Left renal pelvis (tissue), 4 donors: ENCODE measurements around the gene L1CAM. TPM values are rescaled to one million over a fixed set of nuclear protein-coding genes. Genes with fewer than 3 reads are reported as not detected.

ENCODE experiments used
- DNase-seq, 4 donors: peaks; one replicate each; pipeline ENCODE4 v3.0.0-alpha.2; 2013; ENCODE audit warnings: low read depth in 4 of 4, low spot score in 3 of 4
- polyA plus RNA-seq, 4 donors: library from polyadenylated mRNA; unstranded; fragments of 120-200 nt; gene quantifications; one replicate each; pipeline ENCODE4 v1.2.1, GENCODE V29; 2013; ENCODE audit not compliant: insufficient read length in 4 of 4

Gene L1CAM
- 10 to 100 TPM in 3 of 4 donors, 1 to 10 TPM in 1; 1.9 to 67.6 (median 44.6) TPM for polyA plus RNA-seq

- no peak for DNase-seq
Measured at GRCh38 chrX:153885968-153886903, at the start of gene L1CAM. TSS of gene L1CAM (minus strand) at chrX:153886173. CDS start at chrX:153875836, 10,337 bp downstream.

- DNase-seq = no peak
Measured at GRCh38 chrX:153935326-153935851, 49.4 kb upstream of the L1CAM start.

- no peak for DNase-seq
Measured at GRCh38 chrX:153934762-153935325, 48.9 kb upstream of the L1CAM start, which contains the start of gene NAA10. TSS of gene NAA10 (minus strand) at chrX:153935037. CDS start at chrX:153934904, 133 bp downstream.

GRCh38 chrX:153934148-153934761 is 48.3 kb upstream of the L1CAM start:
- DNase-seq = no peak

GRCh38 chrX:153933748-153934147 is 47.8 kb upstream of the L1CAM start:
- DNase-seq = no peak

GRCh38 chrX:153932220-153932915 is 46.4 kb upstream of the L1CAM start:
- no peak for DNase-seq

GRCh38 chrX:153931748-153932147 is 45.8 kb upstream of the L1CAM start:
- DNase-seq = no peak

GRCh38 chrX:153931151-153931550 is 45.2 kb upstream of the L1CAM start:
- no peak for DNase-seq

- no peak for DNase-seq
Measured at GRCh38 chrX:153930011-153930910, 44.3 kb upstream of the L1CAM start.

- DNase-seq = no peak
Measured at GRCh38 chrX:153929576-153929975, 43.6 kb upstream of the L1CAM start.

GRCh38 chrX:153928846-153929245 is 42.9 kb upstream of the L1CAM start:
- no peak for DNase-seq

GRCh38 chrX:153927922-153928760 is 42.2 kb upstream of the L1CAM start:
- peak; percentile 75 to 88 (median 83) for DNase-seq

GRCh38 chrX:153927672-153927921 is 41.6 kb upstream of the L1CAM start:
- DNase-seq = no peak

- no peak for DNase-seq
Measured at GRCh38 chrX:153926858-153927671, 41.1 kb upstream of the L1CAM start.

- no peak for DNase-seq
Measured at GRCh38 chrX:153926552-153926857, 40.5 kb upstream of the L1CAM start.

- no peak for DNase-seq
Measured at GRCh38 chrX:153925739-153926551, 40.0 kb upstream of the L1CAM start, which contains the start of gene ARHGAP4. TSS of gene ARHGAP4 (minus strand) at chrX:153926264. CDS start at chrX:153926202, 62 bp downstream.

- no peak for DNase-seq
Measured at GRCh38 chrX:153925387-153925738, 39.4 kb upstream of the L1CAM start.
